Suppressor macrophage treated with lipopolysaccharide for 1 hour (primary cell): Measurements from ENCODE around the gene DCLK2.

ENCODE experiments used
- DNase-seq, 3 donors: peaks; one replicate each; pipeline ENCODE4 v3.0.0-alpha.2; 2020 to 2022

The DCLK2 gene

GRCh38 chr4:150212485-150212884 lies 134.2 kb downstream of the DCLK2 start:
- DNase-seq, result no peak

- no peak for DNase-seq
Measured at GRCh38 chr4:150212927-150213326, 134.7 kb downstream of the DCLK2 start.

GRCh38 chr4:150215601-150216000 lies 137.4 kb downstream of the DCLK2 start:
- DNase-seq, result no peak

GRCh38 chr4:150216726-150217125 lies 138.5 kb downstream of the DCLK2 start:
- no peak for DNase-seq

GRCh38 chr4:150217192-150217591 lies 138.9 kb downstream of the DCLK2 start:
- DNase-seq, result no peak

- no peak for DNase-seq
Measured at GRCh38 chr4:150217808-150218207, 139.6 kb downstream of the DCLK2 start.

- DNase-seq, result no peak
Measured at GRCh38 chr4:150218447-150218846, 140.2 kb downstream of the DCLK2 start.

- DNase-seq, result no peak
Measured at GRCh38 chr4:150219841-150220240, 141.6 kb downstream of the DCLK2 start.

GRCh38 chr4:150224896-150225591 lies 146.8 kb downstream of the DCLK2 start:
- DNase-seq, result peak; percentile 56 to 63 (median 57)

- no peak for DNase-seq
Measured at GRCh38 chr4:150229520-150229919, 151.3 kb downstream of the DCLK2 start.

GRCh38 chr4:150230561-150230960 lies 152.3 kb downstream of the DCLK2 start:
- no peak for DNase-seq

- DNase-seq, result no peak
Measured at GRCh38 chr4:150231107-150231770, 153.0 kb downstream of the DCLK2 start.

- no peak for DNase-seq
Measured at GRCh38 chr4:150232029-150232428, 153.8 kb downstream of the DCLK2 start.

GRCh38 chr4:150234246-150234645 lies 156.0 kb downstream of the DCLK2 start:
- DNase-seq, result no peak

GRCh38 chr4:150235317-150235716 lies 157.1 kb downstream of the DCLK2 start:
- DNase-seq, result no peak

GRCh38 chr4:150235808-150236271 lies 157.6 kb downstream of the DCLK2 start:
- no peak for DNase-seq

- DNase-seq, result no peak
Measured at GRCh38 chr4:150236626-150237025, 158.4 kb downstream of the DCLK2 start.

- no peak for DNase-seq
Measured at GRCh38 chr4:150237110-150237872, 159.0 kb downstream of the DCLK2 start.

- DNase-seq, result no peak
Measured at GRCh38 chr4:150238591-150238990, 160.3 kb downstream of the DCLK2 start.

- DNase-seq, result no peak
Measured at GRCh38 chr4:150240011-150240410, 161.8 kb downstream of the DCLK2 start.

GRCh38 chr4:150242820-150243458 lies 164.7 kb downstream of the DCLK2 start:
- DNase-seq, result peak; percentile 32 to 45 (median 38)

GRCh38 chr4:150243932-150244331 lies 165.7 kb downstream of the DCLK2 start:
- DNase-seq, result no peak

GRCh38 chr4:150244600-150244999 lies 166.4 kb downstream of the DCLK2 start:
- DNase-seq, result no peak
